H1 (cell line): ENCODE measurements around the gene CHD2. TPM values are rescaled to one million over a fixed set of nuclear protein-coding genes. Genes with fewer than 3 reads are reported as not detected.

Experiments used
- CTCF ChIA-PET: fragments of 300-600 bp; sonication (Branson Sonifier 250); formaldehyde crosslinking; loops from one replicate; lab custom pipeline; 2021; ENCODE audit not compliant: partially characterized antibody; lab: Charles Lee
- POLR2A ChIA-PET: fragments of 300-600 bp; sonication (Branson Sonifier 250); formaldehyde crosslinking; loops from one replicate; lab custom pipeline; 2021; ENCODE audit warnings: inconsistent platforms; ENCODE audit not compliant: partially characterized antibody; lab: Charles Lee
- DNase-seq, 2 experiments: peaks; one replicate each; pipeline versions ENCODE4 v3.0.0 to v3.0.0-alpha.2; 2010 to 2022; ENCODE audit warnings: low spot score in 2 of 2, low read depth in 1 of 2, mixed read lengths in 1 of 2
- FAIRE-seq: peaks from 2 replicates; lab custom pipeline; 2011; peaks lifted over from hg19 to GRCh38; lab: Jason Lieb, UNC
- H2AFZ ChIP-seq: 2 replicates; pipeline ENCODE4 v1.8.1; 2012; ENCODE audit warnings: low read length, inconsistent platforms
- H2AK5ac ChIP-seq: 2 replicates; pipeline ENCODE4 v1.6.1; 2013; ENCODE audit warnings: low read depth, low read length
- H2BK120ac ChIP-seq: replicated peaks from 2 replicates; pipeline ENCODE3; 2013; ENCODE audit warnings: low read depth, low read length, inconsistent platforms
- H2BK12ac ChIP-seq: 2 replicates; pipeline ENCODE4 v1.6.1; 2013; ENCODE audit warnings: low read depth, low read length
- H2BK15ac ChIP-seq: 2 replicates; pipeline ENCODE4 v1.6.1; 2013; ENCODE audit warnings: low read length
- H2BK20ac ChIP-seq: 2 replicates; pipeline ENCODE4 v1.6.1; 2013; ENCODE audit warnings: low read length
- H2BK5ac ChIP-seq: 2 replicates; pipeline ENCODE4 v1.6.1; 2013; ENCODE audit warnings: low read depth, low read length
- H3K14ac ChIP-seq: 2 replicates; pipeline ENCODE4 v1.6.1; 2013; ENCODE audit warnings: inconsistent platforms; ENCODE audit not compliant: insufficient read length
- H3K18ac ChIP-seq: 2 replicates; pipeline ENCODE4 v1.6.1; 2013; ENCODE audit warnings: low read length; ENCODE audit errors: extremely low read depth
- H3K23ac ChIP-seq: 2 replicates; pipeline ENCODE4 v1.6.1; 2013; ENCODE audit warnings: inconsistent platforms; ENCODE audit not compliant: insufficient read length
- H3K23me2 ChIP-seq: 2 replicates; pipeline ENCODE4 v1.6.1; 2013; ENCODE audit warnings: low read depth, low read length
- H3K27ac ChIP-seq: 2 replicates; pipeline ENCODE4 v1.6.1; 2011; ENCODE audit warnings: low read depth, low read length, inconsistent platforms
- H3K27me3 ChIP-seq, 4 experiments: replicated peaks in 1 of 4; 1 replicate in 1 of 4; 2 replicates in 3 of 4; pipeline versions ENCODE4 v1.6.1 to v1.8.1; 2011 to 2013; ENCODE audit warnings: low read length in 3 of 4, mild to moderate bottlenecking in 3 of 4, inconsistent platforms in 2 of 4, mixed read lengths in 2 of 4, moderate library complexity in 1 of 4; ENCODE audit not compliant: control insufficient read depth in 3 of 4, insufficient read depth in 3 of 4; ENCODE audit errors: extremely low read depth in 1 of 4
- H3K36me3 ChIP-seq, 4 experiments: 2 replicates each; pipeline versions ENCODE4 v1.6.1 to v1.8.1; 2011 to 2013; ENCODE audit warnings: mild to moderate bottlenecking in 4 of 4, low read length in 3 of 4, moderate library complexity in 2 of 4, control low read depth in 1 of 4, inconsistent platforms in 1 of 4; ENCODE audit not compliant: insufficient read depth in 4 of 4, control insufficient read depth in 2 of 4
- H3K4ac ChIP-seq: replicated peaks from 2 replicates; pipeline ENCODE3; 2013; ENCODE audit warnings: low read length, low read depth, mixed read lengths, inconsistent platforms; ENCODE audit not compliant: insufficient read length
- H3K4me1 ChIP-seq, 4 experiments: replicated peaks in 1 of 4; 1 replicate in 1 of 4; 2 replicates in 3 of 4; pipeline versions ENCODE4 v1.6.1 to v1.8.1; 2011 to 2013; ENCODE audit warnings: low read length in 3 of 4, inconsistent platforms in 2 of 4, mixed read lengths in 1 of 4; ENCODE audit not compliant: insufficient read depth in 4 of 4, control insufficient read depth in 3 of 4
- H3K4me2 ChIP-seq, 2 experiments: 2 replicates each; pipeline versions ENCODE4 v1.6.1 to v1.8.1; 2011 to 2013; ENCODE audit warnings: low read depth in 2 of 2, low read length in 2 of 2, control low read depth in 1 of 2, inconsistent platforms in 1 of 2, mild to moderate bottlenecking in 1 of 2; ENCODE audit not compliant: insufficient read depth in 1 of 2
- H3K4me3 ChIP-seq, 4 experiments: fragments of 200-600, 300-600 bp in 1 of 4; sonication (generic), shearing (Covaris generic), sonication (Bioruptor Twin) in 1 of 4; 2 replicates each; pipeline versions ENCODE4 v1.5.1 to v1.8.1; 2011 to 2016; ENCODE audit warnings: low read length in 4 of 4, low read depth in 3 of 4, control low read depth in 2 of 4, inconsistent platforms in 2 of 4, mild to moderate bottlenecking in 2 of 4, mixed read lengths in 1 of 4, moderate library complexity in 1 of 4; ENCODE audit not compliant: insufficient read depth in 2 of 4; ENCODE audit errors: extremely low read depth in 1 of 4
- H3K56ac ChIP-seq: replicated peaks from 2 replicates; pipeline ENCODE3; 2013; ENCODE audit warnings: low read depth, mild to moderate bottlenecking, mixed read lengths, low read length, inconsistent platforms; ENCODE audit not compliant: insufficient read length
- H3K79me1 ChIP-seq: 2 replicates; pipeline ENCODE4 v1.6.1; 2013; ENCODE audit warnings: low read depth, low read length, control low read depth
- H3K79me2 ChIP-seq, 2 experiments: 2 replicates each; pipeline versions ENCODE4 v1.6.1 to v1.8.1; 2012 to 2013; ENCODE audit warnings: low read length in 2 of 2, mild to moderate bottlenecking in 2 of 2, inconsistent platforms in 1 of 2; ENCODE audit not compliant: insufficient read depth in 2 of 2, control insufficient read depth in 1 of 2
- H3K9ac ChIP-seq, 4 experiments: replicated peaks in 1 of 4; 1 replicate in 1 of 4; 2 replicates in 3 of 4; pipeline versions ENCODE4 v1.6.1 to v1.8.1; 2011 to 2013; ENCODE audit warnings: low read depth in 3 of 4, low read length in 3 of 4, control low read depth in 2 of 4, mild to moderate bottlenecking in 2 of 4, moderate library complexity in 2 of 4, inconsistent platforms in 1 of 4; ENCODE audit errors: extremely low read depth in 1 of 4
- H3K9me3 ChIP-seq, 2 experiments: 2 replicates each; pipeline versions ENCODE4 v1.6.1 to v1.8.1; 2012 to 2013; ENCODE audit warnings: mild to moderate bottlenecking in 2 of 2, moderate library complexity in 2 of 2, control low read depth in 1 of 2, inconsistent platforms in 1 of 2, low read depth in 1 of 2, low read length in 1 of 2, mixed read lengths in 1 of 2; ENCODE audit not compliant: insufficient read depth in 2 of 2
- H4K20me1 ChIP-seq, 2 experiments: replicated peaks in 1 of 2; 2 replicates each; pipeline versions ENCODE3 to v1.8.1; 2011 to 2013; ENCODE audit warnings: inconsistent platforms in 2 of 2, low read length in 2 of 2, mild to moderate bottlenecking in 1 of 2; ENCODE audit not compliant: insufficient read depth in 2 of 2, control insufficient read depth in 1 of 2
- H4K5ac ChIP-seq: 2 replicates; pipeline ENCODE4 v1.6.1; 2013; ENCODE audit warnings: low read length, low read depth, mixed read lengths, inconsistent platforms; ENCODE audit not compliant: insufficient read length
- H4K8ac ChIP-seq: 2 replicates; pipeline ENCODE4 v1.8.0; 2013; ENCODE audit warnings: mild to moderate bottlenecking, moderate library complexity, low read length, inconsistent platforms; ENCODE audit not compliant: insufficient read depth; ENCODE audit errors: extremely low read depth
- H4K91ac ChIP-seq: replicated peaks from 2 replicates; pipeline ENCODE3; 2013; ENCODE audit warnings: low read length, mixed read lengths, inconsistent platforms; ENCODE audit not compliant: insufficient read length
- BACH1 ChIP-seq: IDR thresholded peaks from 2 replicates; pipeline ENCODE4 v1.6.1; 2012; ENCODE audit warnings: low read length, improper control_type of control experiment
- CREB1 ChIP-seq: IDR thresholded peaks from 2 replicates; pipeline ENCODE4 v1.6.1; 2012; ENCODE audit warnings: inconsistent platforms
- E2F6 ChIP-seq: IDR thresholded peaks from 2 replicates; pipeline ENCODE4 v1.6.1; 2012; ENCODE audit warnings: inconsistent platforms
- EZH2 ChIP-seq: fragments of 200-600 bp; sonication (generic); IDR thresholded peaks from 2 replicates; pipeline ENCODE4 v1.7.1; 2012; ENCODE audit warnings: low read depth, mild to moderate bottlenecking, moderate library complexity, low read length, inconsistent platforms; ENCODE audit not compliant: severe bottlenecking
- GABPA ChIP-seq: IDR thresholded peaks from 2 replicates; pipeline ENCODE4 v1.6.1; 2011; ENCODE audit warnings: mild to moderate bottlenecking, low read length, moderate library complexity, borderline replicate concordance; ENCODE audit not compliant: insufficient read depth
- JUND ChIP-seq: IDR thresholded peaks from 2 replicates; pipeline ENCODE4 v1.6.1; 2011; ENCODE audit warnings: mild to moderate bottlenecking, improper control_type of control experiment, low read length
- KDM1A ChIP-seq: fragments of 200-600, 300-600 bp; sonication (generic); IDR thresholded peaks from 2 replicates; pipeline ENCODE4 v1.7.1; 2016; ENCODE audit warnings: mild to moderate bottlenecking, low read length, borderline replicate concordance
- NANOG ChIP-seq: IDR thresholded peaks from 2 replicates; pipeline ENCODE4 v1.6.1; 2011; ENCODE audit warnings: low read length, low read depth, mild to moderate bottlenecking, inconsistent platforms; ENCODE audit not compliant: insufficient read depth, poor library complexity, severe bottlenecking
- SIN3A ChIP-seq, 2 experiments: IDR thresholded peaks in 1 of 2; conservative IDR thresholded peaks in 1 of 2; 2 replicates each; pipeline ENCODE4 v1.6.1; 2011 to 2012; ENCODE audit warnings: low read length in 2 of 2, improper control_type of control experiment in 1 of 2, low read depth in 1 of 2, mild to moderate bottlenecking in 1 of 2
- SP4 ChIP-seq: IDR thresholded peaks from 2 replicates; pipeline ENCODE4 v1.6.1; 2012; ENCODE audit warnings: low read length, inconsistent platforms
- WGBS, 2 experiments: shearing (Covaris generic) in 1 of 2; methylation state at CpG; one replicate each; pipeline versions ENCODE4 v1.1.6 to v1.1.7; 2013 to 2015; ENCODE audit warnings: low lambda C conversion rate in 2 of 2, mixed read lengths in 2 of 2, inconsistent platforms in 1 of 2, low coverage in 1 of 2, missing lambda C conversion rate in 1 of 2; ENCODE audit not compliant: insufficient replicate concordance in 2 of 2, insufficient coverage in 1 of 2, insufficient read length in 1 of 2; ENCODE audit errors: extremely low coverage in 1 of 2, missing lambda C conversion rate in 1 of 2; 5-methylcytosine and 5-hydroxymethylcytosine counted together
- polyA plus RNA-seq, 7 experiments: library from polyadenylated mRNA; depleted of rRNA in 3 of 7; stranded (reverse) in 5 of 7; unstranded in 2 of 7; fragments of >200 nt in 5 of 7; fragments of 200-250 nt in 2 of 7; gene quantifications; 1 replicate in 5 of 7; 2 replicates in 1 of 7; 4 replicates in 1 of 7; pipeline versions ENCODE4 v1.2.1 to v1.2.3, GENCODE V29; 2011 to 2013; ENCODE audit warnings: missing spikeins in 2 of 7, mixed read lengths in 2 of 7
- total RNA-seq: library from RNA; stranded (reverse); fragmentation: NEBNext Ultra II Directional; extraction: Animal tissue kit (Norgen Biotek cat#: 25700); gene quantifications from 2 replicates; pipeline ENCODE4 v1.2.1, GENCODE V29; 2021

Gene CHD2
- total and polyA plus RNA-seq, 2 of the 8 experiments (the other 6 are each of a cell fraction or from before 2014, with no cell fraction given) = 28.8 to 70.0 TPM

DNA sequence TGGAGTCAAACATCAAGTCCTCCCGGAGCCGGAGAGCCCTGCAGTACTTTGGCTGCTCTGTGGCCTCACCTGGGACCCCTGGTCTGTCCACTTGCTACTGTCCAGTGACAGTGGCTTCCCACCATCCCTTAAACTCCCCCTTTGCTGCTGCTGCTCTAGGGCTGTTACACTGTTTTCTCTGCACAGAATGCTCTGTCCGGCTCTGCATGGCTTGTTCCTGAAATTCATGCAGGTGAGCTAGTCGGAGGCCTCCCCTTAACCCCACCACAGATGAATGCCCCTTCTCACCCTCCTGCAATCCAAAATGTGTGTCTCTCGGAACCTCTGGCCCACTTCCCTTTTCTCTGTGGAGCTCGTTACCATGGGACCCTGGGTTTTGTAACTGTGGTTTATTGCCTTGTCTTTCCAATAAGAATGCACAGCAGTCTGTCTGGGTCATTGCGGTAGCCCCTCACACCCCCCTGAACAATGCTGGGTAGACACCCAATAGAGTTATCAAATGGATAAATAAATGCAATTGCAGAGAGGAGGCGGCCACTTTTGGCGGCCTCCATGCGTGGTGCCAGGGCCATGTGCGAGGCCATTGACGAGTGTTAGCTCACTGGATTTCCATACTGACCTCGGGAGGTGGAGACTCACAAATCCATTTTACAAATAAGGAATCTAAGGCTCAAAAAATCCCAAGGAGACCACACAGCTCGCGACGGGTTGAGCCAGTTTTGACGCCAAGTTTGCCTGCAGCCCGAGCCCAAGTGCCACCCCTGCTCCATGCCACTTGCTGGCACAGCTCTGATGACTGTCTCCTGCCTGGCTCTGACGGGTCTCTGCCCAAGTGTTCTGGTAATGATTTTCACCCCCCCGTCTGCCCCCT is 140.4 kb downstream of the CHD2 start:
- no peak overlapping the region for H2BK15ac ChIP-seq
- H3K27ac ChIP-seq = no peak overlapping the region
- H3K9me3 ChIP-seq = no peaks in the 10 kb centered on the region
- no peak overlapping the region for H2AK5ac ChIP-seq
- CTCF ChIA-PET = interaction anchor here (0.6 to 6.6 kb wide), 13 partner anchors 9 to 1079 kb away, joined by 3 to 63 read pairs (median 4); no protein-coding TSS in a partner anchor
- H2BK5ac ChIP-seq = no peak overlapping the region
- no peaks in the 10 kb centered on the region; a peak in 1 of 7 replicates for H3K4me1 ChIP-seq
- H3K27me3 ChIP-seq = peaks cover 0 to 2% (median 0%) of the 10 kb centered on the region in 4 experiments; a peak in 1 of 7 replicates
- H3K4ac ChIP-seq = no peak overlapping the region
- DNase-seq = no peak
- no peak overlapping the region for H2BK120ac ChIP-seq
- no peaks in the 10 kb centered on the region for H3K23me2 ChIP-seq
- H4K8ac ChIP-seq = no peak overlapping the region
- H4K91ac ChIP-seq = no peak overlapping the region
- H3K79me1 ChIP-seq = no peaks in the 10 kb centered on the region; the same call in 1 of the 2 replicates
- FAIRE-seq = no peak
- H3K23ac ChIP-seq = no peak overlapping the region
- H3K36me3 ChIP-seq = peaks cover 8 to 22% (median 17%) of the 10 kb centered on the region in 4 experiments; a peak in 7 of 8 replicates
- H3K18ac ChIP-seq = no peak overlapping the region
- H4K5ac ChIP-seq = no peak overlapping the region
- no peak overlapping the region for H3K4me3 ChIP-seq
- H3K9ac ChIP-seq = no peak overlapping the region
- peaks cover 3 to 14% of the 10 kb centered on the region in 2 experiments for H4K20me1 ChIP-seq
- POLR2A ChIA-PET = interaction anchor here (0.8 to 1.7 kb wide), 4 partner anchors 12 to 34 kb away, joined by 3 to 6 read pairs (median 4); no protein-coding TSS in a partner anchor
- no peak overlapping the region for H3K4me2 ChIP-seq
- no peak overlapping the region for H3K14ac ChIP-seq
- WGBS, 2 experiments = 91% methylated on average over 20 of the region's 20 CpGs; no CpG with 5 or more reads in 1 of the 2 experiments
- no peaks in the 10 kb centered on the region; a peak in 1 of 4 replicates for H3K79me2 ChIP-seq
- no peak overlapping the region for H2AFZ ChIP-seq
- no peak overlapping the region for H2BK12ac ChIP-seq
- H3K56ac ChIP-seq = no peak overlapping the region
- no peak overlapping the region for H2BK20ac ChIP-seq
- TF ChIP-seq EZH2 (no peak), KDM1A (no peak), CREB1 (no peak), BACH1 (no peak), NANOG (no peak), SIN3A (conservative IDR thresholded peaks at IDR 0.05 in 1 of 2, IDR thresholded peaks at IDR 0.05 in 1 of 2; ENCODE audit: low read depth in 1 of 2, low read length in 2 of 2) (no peak), JUND (no peak), GABPA (no peak), SP4 (no peak), E2F6 (no peak)
